HG03354 (cell line): ENCODE measurements around the gene LRRC75A.

Source experiments
- ATAC-seq: cut with Tn5 transposase; IDR thresholded peaks from one replicate; pipeline ENCODE4 v1.9.1; 2021; ENCODE audit warnings: mild to moderate bottlenecking; ENCODE audit not compliant: unreplicated experiment, poor library complexity, severe bottlenecking

LRRC75A gene

DNA sequence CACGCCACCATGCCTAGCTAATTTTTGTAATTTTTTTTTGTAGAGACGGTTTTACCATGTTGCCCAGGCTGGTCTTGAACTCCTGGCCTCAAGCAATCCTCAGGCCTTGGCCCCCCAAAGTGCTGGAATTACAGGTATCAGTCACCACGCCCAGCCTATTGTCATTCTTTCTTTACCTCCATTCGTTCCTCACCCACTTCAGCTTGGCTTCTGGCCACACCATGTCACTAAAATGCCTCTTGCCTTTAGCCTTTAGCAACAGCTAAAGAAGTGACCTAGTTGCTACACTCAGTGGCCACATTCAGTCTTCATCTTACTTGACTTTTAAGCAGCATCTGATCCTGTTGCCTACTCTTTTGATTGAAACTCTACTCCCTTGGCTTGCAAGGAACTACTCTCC is 3.6 kb upstream of the LRRC75A start:
- no peak for ATAC-seq

DNA sequence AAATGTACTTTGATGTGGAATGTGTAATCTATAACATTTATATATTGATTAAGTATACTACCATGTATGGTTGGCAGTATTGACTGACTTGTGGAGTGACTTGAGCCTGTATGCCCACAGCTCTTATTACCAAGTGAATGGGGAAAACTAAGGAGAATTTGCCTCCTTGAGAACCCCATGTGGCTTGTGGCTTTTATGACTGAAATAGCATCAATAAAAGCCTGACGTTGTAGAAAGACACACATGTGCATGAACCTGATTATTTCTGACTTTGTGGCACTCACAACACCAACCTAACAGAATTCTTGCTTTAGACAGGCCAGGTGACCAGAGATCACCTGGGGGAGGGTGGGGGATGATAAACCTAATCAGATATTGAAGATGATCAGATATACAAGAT is 2.1 kb upstream of the LRRC75A start:
- ATAC-seq: no peak

GRCh38 chr17:16493531-16494046 is 1.6 kb upstream of the LRRC75A start:
- ATAC-seq: no peak

DNA sequence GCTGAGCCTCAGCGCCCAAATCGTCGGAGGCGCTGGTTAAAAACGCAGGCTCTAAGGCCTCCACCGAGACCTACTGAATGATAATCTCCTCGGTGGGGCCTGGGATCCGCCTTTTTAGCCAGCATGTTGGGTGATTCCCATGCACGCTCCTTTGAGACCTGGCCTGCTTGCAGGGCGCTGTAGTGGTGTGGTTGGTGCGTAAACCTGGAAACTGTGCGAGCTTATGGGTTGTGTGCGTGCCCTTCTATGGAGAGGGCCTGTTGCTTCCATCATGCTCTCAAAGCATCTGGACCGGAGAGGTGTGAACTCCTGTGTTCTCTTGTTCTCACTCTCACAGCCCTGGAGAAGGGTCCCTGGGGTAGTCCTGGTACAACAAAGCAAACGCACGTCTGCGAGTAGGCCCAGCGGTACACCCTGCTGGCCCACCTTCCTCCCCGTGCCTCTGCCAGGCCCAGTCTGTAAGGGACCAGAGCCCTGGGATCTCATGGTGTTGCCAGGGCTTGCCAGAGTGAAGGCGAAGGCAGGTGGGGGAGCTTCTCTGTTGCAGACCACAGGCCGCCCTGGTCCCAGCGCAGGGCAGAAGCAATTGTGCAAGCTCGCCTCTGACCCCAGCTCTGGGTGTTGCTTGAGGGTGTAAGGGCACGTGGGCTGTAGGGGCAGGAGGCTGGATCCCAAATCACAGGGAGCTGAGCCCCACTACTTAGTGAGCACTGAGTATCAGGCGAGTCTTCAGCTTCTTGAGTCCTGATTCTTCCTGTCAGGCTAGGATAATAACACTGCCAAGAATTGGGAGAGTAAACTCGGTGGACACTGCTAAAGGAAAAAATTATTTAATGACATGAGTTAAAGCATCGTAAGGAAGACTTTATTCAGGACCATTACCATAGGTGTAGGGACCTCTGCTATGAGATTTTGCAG is 879 bp upstream of the LRRC75A start:
- ATAC-seq: no peak

GRCh38 chr17:16491131-16491702 is 776 bp downstream of the LRRC75A start:
- no peak for ATAC-seq

GRCh38 chr17:16489431-16489830 is 2.6 kb downstream of the LRRC75A start:
- ATAC-seq: no peak

- ATAC-seq: no peak
Observed at GRCh38 chr17:16488968-16489337, 3.0 kb downstream of the LRRC75A start.

- no peak for ATAC-seq
Observed at GRCh38 chr17:16488186-16488967, 3.6 kb downstream of the LRRC75A start.

DNA sequence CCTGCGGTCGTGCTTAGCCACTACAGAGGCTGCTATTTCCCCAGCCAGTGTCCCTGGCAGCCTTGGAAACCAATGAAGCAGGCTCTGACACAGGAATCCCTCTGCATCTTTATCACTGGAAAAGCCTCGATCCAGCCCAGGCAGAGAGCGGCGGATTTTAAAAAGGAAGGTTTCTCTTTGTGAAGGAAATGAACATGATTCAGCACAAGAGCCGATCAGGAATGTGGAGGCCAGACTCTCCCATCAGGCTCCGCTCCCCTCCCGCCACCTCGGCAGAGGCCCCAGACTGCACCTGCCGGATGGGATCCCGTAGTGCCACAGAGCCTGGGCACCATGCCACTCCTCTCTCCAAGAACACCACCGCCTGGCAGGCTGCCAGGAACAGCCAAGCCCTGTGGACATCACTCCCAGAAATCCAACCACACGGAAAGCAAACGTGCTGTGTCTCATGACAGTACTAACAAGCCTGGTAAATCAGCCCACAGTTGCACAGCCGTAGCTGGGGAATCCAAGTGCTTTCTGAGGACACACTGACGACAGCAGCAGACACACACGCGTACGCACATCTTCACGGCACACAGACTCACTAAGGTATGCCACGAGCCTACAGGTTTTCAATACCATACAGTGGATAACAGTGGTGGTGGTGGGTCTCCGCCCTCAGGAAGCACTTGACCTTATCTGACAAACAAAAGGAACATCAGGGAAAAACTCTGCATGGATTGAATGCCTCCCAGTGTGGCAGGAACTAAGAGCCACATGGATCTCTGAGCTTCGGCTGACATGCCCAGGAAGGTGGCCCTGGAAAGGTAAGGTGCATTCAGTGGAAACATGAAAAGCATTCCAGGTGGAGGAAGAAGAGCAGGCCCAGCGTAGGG is 5.4 kb downstream of the LRRC75A start:
- ATAC-seq: no peak

- no peak for ATAC-seq
Observed at GRCh38 chr17:16484445-16485175, 7.4 kb downstream of the LRRC75A start.

DNA sequence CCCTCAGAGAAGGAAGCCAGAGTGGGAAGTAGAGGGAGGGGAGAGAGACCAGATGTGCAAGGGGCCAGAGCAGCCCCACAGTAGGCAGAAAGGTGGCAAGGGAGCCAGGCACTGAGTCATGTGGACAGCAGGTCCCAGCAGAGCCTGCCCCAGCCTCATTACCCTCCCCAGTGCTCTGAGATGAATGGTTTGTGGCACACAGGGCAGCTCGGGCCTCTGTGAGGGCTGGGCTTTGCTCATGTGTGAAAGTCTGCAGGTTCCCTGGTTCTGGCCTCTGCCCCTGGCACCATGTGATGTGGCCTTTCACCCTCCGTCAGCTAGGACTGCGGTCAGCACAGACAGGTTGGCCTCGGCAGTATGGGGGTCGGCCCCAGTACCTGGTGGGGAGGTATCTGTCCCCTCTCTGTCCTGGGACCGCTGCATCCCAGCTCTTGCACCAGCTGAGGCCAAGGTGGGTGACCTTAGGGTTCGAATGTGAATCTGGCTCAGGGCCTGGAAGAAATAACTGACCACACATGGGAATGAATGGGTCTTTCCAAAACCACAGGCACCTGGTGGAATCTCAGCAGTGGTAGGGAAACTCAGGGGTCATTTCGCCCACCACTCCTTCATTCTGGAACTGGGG is 8.9 kb downstream of the LRRC75A start:
- no peak for ATAC-seq

- ATAC-seq: no peak
Observed at GRCh38 chr17:16482253-16482652, 9.7 kb downstream of the LRRC75A start.

DNA sequence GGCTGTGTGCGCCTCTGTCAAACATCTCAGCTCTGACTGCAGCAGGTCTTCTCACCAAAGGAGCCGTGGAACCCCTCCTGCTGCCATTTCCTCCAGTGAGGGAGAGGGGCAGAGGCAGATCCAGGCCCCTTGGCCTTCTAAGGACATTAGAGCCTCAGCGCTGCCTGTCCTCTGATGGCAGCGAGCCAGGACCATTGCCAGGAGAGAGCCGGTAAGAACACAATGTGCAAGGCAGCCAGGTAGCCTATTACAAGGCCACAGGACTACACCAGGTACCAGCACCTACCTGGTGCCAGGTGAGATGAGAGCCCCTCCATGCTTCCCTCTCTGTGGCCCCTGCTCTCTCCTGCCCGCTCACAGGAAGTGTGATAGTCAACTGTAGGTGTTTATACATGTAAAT is 11.0 kb downstream of the LRRC75A start:
- no peak for ATAC-seq

GRCh38 chr17:16479264-16479663 is 12.7 kb downstream of the LRRC75A start:
- ATAC-seq: no peak

GRCh38 chr17:16478649-16479048 is 13.3 kb downstream of the LRRC75A start:
- no peak for ATAC-seq

- ATAC-seq: no peak
Observed at GRCh38 chr17:16477666-16478065, 14.3 kb downstream of the LRRC75A start.

GRCh38 chr17:16477255-16477654 is 14.7 kb downstream of the LRRC75A start:
- ATAC-seq: no peak

DNA sequence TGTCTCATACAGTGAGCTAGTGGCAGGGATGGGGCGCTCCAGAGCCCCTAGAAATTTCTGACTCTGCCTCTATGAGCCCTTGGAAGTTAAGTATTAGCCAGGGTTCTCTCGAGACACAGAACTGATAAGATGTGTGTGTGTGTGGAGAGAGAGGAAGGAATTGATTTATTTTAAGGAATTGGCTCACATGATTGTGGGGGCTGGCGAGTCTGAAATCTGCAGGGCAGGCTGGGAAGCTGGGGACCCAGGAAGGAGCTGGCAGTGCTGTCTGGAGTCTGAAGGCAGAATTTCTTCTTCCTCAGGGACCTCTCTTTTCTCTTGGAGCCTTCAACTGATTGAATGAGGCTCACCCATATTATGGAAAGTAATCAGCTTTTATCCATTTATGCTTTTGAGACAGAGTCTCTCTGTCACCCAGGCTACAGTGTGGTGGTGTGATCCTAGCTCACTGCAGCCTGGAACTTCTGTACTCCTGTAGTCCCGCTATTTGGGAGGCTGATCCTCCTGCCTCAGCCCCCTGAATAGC is 16.8 kb downstream of the LRRC75A start:
- ATAC-seq: no peak
